NCI-H2107 (cell line): ENCODE data around the gene RAI14.
"Not testable (repeated sequence)": the region's sequence is repeated elsewhere in the genome, so short reads cannot be mapped to it uniquely, and the experiment has no call there.

Source experiments
- DNase-seq: peaks from one replicate; lab custom pipeline; 2025; lab: John Stamatoyannopoulos, UW

The RAI14 gene

GRCh38 chr5:34822956-34823715 is 167.0 kb downstream of the RAI14 start:
- DNase-seq = no peak

- no peak for DNase-seq
These were observed 170.2 kb downstream of the RAI14 start for GRCh38 chr5:34826347-34826746.

DNA sequence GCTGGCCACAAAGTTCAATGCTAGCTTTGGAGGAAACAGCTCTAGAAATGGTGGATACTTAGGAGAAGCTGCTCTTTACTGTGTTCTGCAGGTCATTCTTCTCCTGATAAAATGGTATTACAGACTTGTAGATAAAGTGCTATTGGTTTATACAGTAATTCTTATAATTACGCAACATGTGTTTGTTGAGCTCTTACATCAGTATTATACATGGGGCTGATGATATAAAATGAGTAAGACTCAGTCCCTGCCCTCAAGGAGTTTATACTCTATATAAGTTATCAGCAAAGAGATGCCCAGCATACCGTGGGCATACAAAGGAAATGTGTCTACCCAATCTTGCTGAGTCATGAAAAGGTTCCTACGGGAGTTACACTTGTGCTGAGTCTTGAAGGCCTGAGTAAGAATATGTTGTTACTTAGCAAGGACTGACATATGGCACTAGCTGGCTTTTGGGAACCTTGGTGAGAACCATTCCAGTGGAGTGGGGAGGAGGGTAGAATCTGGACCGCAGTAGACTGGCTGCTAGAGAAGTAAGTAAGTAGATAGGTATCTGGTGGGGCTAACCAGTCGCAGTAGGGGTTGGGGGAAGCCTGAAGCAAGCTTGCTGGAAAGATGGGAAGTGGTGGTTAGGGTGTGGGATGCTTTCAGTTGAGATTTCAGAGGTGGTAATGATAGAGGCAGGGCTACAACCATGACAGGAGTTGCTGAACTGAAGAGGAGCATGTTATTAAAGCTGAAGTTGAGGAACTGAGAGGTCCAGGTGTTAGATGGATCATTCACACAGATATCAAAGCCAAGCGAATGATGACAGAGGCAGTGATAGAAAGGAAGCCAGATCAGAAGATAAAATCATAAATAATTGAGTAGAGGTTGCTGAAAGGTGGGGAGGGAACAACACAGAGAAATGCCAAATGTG is 171.7 kb downstream of the RAI14 start:
- no peak for DNase-seq

- DNase-seq = not testable (repeated sequence)
These were observed 174.7 kb downstream of the RAI14 start for GRCh38 chr5:34830827-34831226.

DNA sequence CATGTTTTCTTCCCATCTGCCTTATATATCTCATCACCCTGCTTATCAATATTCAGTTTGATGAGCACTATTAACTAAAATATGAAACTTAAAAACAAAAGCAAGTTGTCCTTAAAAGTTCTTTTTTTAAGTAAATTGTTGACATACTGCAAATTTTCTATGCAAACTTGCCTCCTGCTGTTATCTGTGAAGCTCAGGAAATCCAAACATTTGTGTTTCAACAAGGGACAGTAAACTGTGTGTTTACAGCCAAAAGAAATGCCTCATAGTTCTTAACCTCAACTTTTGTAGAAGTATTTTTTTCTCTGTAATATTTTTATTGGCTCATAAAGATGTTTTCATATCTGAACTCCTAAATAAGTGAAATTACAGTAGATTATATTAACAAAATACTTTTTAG is 175.2 kb downstream of the RAI14 start:
- DNase-seq = no peak

GRCh38 chr5:34832568-34832967 is 176.4 kb downstream of the RAI14 start:
- no peak for DNase-seq

GRCh38 chr5:34833090-34833489 is 177.0 kb downstream of the RAI14 start:
- no peak for DNase-seq

GRCh38 chr5:34833976-34834793 is 178.1 kb downstream of the RAI14 start:
- no peak for DNase-seq

DNA sequence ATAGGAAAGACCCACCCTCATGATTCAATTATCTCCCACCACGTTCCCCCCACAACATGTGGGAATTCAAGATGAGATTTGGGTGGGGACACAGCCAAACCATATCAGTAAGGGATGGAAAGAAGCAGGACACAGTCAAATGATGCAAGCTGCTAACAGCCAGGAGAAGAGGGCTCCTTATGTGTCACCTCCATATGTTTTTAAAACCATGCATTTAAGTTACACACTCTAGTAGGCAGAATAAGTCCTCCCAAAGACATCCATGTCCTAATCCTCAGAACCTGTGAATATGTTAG is 178.6 kb downstream of the RAI14 start:
- DNase-seq = no peak

DNA sequence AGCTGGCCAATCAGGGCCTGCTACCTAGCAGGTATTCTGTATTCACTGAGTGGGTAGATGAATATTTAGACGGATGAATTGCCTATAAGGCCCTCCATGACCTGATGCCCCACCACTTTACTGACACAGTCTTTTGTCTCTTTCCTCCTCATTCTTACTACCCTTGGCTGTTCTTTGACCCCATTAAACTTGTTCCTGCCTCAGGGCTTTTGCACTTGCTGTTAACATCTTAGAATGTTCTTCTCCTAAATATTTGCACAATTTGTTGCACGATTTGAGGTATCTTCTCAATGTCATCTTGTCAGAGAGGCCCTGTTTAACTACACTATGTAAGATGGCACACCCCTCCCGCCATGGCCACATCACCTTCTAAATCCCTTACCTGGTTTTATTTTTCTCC is 179.5 kb downstream of the RAI14 start:
- no peak for DNase-seq

DNA sequence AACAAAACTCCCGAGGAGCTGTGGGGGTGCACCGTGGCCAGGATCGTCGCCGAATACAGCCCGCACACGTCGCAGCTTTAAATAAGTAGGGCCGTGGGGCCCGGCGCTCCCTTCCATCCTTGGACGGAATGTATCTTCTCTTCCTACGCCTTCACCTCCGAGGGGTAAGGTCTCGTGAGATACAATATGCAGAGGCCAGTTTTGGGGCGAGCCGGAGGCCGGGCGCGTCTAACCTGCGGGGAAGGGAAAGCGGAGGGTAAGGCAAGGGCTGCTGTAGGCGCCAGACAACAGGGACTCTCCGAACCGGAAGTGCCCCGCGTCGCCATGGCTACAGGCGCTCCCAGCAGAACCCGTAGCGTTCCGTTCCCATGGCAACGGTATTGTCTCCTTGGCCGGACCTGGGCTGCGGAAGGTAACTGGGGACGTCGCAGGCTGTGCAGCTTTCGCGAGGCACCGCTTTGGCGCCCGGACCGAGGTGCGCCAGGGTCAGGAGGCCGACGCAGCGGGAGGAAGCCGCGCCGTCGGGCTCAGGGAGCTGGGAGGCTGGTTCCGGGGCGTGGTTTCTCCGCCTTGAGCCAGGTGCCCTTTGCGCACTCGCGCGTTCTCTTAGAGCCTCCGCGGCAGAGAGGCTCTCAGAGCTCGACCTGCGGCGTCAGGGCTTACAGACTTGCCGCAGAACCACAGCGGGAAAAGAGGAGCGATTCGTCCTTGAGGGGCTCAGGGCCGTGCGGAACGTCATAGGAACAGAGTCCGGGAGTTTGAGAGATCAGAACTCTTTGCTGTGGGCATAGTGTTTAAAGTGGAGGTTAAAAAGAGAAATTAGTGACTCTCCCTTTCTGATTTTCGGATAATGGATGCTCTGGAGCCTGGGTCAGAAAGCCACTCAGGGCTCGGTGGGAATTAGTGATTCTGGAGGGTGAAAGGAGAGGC is 182.9 kb downstream of the RAI14 start, which contains the start of gene TTC23L:
Gene TTC23L (plus strand): TSS at position 380 of the 930 bp plus-strand sequence. CDS start 1,508 bp downstream, outside the sequence.
- peak; percentile 81 for DNase-seq

GRCh38 chr5:34841816-34842215 is 185.7 kb downstream of the RAI14 start:
- no peak for DNase-seq

GRCh38 chr5:34842554-34842953 is 186.4 kb downstream of the RAI14 start:
- DNase-seq = no peak

- no peak for DNase-seq
These were observed 187.4 kb downstream of the RAI14 start for GRCh38 chr5:34843497-34843896.

DNA sequence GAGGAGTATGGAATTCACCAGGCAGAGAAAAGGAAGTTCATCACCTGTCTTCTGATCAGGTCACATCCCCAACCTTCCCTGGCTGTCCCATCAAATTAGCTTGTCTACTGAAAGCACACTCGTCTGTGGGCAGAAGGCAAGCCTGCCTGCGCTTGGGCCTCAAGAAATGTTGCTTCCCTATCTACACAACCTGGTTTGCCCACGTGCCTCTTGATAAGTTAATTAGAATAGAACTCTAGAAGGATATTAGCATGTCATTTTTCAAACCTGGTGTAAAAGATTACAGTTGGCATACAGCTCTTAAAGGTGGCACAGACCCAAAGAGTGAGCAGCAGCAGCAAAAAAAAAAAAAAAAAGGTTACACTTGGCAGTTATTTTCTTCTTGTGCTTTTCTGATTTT is 188.0 kb downstream of the RAI14 start:
- DNase-seq = no peak

- DNase-seq = no peak
These were observed 188.9 kb downstream of the RAI14 start for GRCh38 chr5:34844999-34845398.

DNA sequence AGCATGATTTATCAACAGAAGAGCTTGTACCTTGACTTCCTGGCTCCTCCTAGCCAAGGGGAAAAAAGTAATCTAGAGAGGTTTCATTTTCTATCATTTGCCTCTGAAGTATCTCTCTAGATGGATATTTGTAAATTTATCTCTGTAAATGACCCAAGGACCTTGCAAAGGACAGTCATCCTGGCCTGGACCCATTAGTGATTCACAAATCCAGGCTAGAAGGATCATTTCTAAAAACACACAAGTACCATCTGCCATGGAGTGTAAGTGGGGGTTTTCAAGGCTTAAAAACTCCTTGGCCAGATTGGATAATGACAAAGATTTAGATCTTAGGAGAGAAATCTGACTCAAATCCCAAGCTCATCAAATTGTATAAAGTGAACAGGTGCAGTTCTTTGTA is 190.9 kb downstream of the RAI14 start:
- DNase-seq = no peak

DNA sequence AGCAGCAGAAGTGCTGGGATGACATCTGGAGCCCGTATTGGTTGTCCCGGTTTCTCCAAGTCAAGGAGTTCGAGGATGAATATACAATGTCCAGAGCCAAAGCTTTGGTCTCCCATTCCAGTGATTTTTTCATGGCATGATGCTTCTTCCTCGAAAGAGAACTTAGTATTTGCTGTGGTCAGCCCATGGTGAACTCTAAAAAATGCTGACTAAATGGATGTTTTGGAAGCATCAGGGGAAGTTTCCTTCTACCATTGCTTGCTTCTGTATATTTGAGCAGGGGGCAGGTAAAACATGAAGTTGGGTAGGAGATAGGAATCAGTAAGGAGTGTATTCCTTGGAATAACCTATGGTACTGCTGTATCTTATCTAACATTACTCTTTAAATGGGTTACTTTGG is 191.4 kb downstream of the RAI14 start:
- no peak for DNase-seq

DNA sequence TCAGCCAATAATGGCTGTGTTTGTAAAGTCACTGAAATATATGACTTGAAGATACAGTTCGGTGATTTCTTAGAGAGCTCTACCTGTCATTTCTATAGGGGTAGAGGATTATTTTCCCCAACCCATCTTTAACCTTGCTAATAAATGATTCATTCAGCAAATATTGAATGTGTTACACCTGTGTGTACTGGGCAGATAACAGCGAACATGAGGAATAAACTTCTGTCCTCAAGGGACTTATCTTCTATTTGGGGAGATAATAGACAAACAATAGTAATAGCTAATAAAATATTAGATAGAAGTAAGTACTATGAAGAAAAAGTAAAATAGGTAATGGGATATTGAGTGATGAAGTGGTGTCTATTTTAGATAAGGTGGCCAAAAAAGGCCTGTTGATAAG is 192.1 kb downstream of the RAI14 start:
- DNase-seq = no peak

- no peak for DNase-seq
These were observed 193.1 kb downstream of the RAI14 start for GRCh38 chr5:34849253-34849652.

DNA sequence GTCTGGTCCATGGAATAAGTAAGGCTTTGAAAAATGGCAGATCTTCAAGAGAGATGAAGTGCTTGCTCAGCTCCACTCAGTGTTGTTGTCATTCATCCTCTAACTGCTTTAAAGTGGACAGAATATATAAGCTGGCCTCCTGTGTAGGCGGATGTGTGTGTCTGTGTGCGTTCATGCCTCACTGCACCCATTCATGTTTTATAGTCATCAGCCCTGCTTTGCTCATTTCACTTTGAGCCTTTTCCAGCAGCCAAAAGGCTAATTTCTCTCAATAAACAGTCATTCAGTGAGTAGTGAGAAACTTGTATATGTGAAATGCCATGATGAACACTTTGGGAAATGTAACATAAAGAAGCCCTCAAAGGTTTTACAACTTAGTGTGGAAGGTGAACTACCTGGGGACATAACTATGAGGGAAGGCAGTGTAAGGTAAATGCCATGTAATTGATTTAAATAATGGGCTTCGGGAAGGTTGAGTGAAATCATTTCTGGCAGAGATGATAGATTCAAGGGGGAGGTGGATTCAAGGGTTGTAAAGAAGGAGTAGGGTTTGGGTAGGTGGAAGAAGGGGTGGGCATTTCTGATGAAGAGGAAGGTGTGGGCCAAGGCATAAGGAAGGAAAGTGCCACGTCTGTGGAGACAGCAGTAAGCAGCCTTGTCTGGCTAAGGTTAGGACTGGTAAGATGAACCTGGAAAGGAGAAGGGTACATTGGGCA is 198.5 kb downstream of the RAI14 start:
- DNase-seq = peak; percentile 48
